T-helper 9 cell (primary cell): Measurements from ENCODE around the gene EGFL7.

Experiments used
- DNase-seq: peaks from one replicate; pipeline ENCODE4 v3.0.0-alpha.2; 2020

EGFL7 gene

DNA sequence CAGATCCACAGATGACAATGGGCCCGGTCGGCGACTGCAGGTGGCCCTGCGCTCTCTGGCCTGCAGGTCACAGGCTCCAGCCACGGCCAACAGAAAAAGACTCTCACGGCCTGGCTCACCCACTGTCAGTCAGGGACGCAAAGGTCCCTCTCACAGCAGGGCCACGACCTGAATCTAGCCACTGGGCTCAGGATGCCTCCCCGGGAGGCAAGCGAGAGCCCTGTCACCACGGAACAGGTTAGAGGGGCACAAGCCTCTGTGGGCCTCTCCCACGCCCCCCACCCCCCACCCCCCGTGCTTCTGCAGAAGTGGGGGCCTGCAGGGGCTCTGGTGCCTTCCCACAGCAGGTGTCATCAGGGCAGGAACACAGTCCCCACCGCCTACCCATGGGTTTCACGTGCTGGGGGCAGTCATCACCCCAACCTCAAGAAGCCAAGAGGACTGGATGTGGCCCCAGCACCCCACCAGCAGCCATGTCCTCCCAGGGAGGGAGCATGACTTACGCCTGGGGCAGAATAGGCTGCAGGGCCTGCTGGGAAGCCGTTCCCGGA is 17.3 kb upstream of the EGFL7 start:
- no peak for DNase-seq

- DNase-seq, result no peak
These were observed 16.6 kb upstream of the EGFL7 start for GRCh38 chr9:136645903-136646754.

- no peak for DNase-seq
These were observed 15.6 kb upstream of the EGFL7 start for GRCh38 chr9:136646827-136647711.

- no peak for DNase-seq
These were observed 14.0 kb upstream of the EGFL7 start for GRCh38 chr9:136648751-136649150.

DNA sequence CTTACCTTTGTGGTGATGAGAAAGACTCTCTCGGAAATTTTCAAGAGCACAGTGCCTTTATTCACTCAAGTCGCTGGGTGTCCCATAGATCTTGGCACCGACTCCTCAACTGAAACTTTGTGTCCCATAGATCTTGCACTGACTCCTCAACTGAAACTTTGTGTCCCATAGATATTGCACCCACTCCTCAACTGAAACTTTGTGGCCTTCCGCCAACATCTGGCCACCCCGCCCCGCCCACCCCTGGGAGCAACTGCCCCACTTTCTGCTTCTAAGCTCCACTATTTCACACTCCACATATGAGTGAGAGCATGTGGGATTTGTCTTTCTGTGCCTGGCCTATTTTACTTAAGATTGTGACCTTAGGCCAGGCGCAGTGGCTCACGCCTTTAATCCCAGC is 12.7 kb upstream of the EGFL7 start:
- no peak for DNase-seq

DNA sequence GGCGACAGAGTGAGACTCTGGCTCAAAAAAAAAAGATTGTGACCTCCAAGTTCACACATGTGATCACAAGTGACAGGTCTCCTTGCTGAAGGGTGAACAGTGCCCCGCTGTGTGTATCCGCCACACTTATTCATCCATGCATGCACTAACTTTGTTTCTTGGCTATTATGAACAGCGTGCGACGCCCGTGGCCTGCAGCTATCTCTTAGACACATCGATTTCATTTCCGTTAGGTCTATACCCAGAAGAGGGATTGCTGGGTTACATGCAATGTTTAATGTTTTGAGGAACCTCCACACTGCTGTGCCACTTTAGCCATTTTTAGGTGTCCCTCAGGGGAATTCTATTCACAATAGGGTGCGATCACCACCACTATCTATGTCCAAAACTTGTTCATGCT is 12.1 kb upstream of the EGFL7 start:
- DNase-seq, result no peak

GRCh38 chr9:136651860-136652259 is 10.9 kb upstream of the EGFL7 start:
- DNase-seq, result no peak

- no peak for DNase-seq
These were observed 9.2 kb upstream of the EGFL7 start for GRCh38 chr9:136653323-136654079.

DNA sequence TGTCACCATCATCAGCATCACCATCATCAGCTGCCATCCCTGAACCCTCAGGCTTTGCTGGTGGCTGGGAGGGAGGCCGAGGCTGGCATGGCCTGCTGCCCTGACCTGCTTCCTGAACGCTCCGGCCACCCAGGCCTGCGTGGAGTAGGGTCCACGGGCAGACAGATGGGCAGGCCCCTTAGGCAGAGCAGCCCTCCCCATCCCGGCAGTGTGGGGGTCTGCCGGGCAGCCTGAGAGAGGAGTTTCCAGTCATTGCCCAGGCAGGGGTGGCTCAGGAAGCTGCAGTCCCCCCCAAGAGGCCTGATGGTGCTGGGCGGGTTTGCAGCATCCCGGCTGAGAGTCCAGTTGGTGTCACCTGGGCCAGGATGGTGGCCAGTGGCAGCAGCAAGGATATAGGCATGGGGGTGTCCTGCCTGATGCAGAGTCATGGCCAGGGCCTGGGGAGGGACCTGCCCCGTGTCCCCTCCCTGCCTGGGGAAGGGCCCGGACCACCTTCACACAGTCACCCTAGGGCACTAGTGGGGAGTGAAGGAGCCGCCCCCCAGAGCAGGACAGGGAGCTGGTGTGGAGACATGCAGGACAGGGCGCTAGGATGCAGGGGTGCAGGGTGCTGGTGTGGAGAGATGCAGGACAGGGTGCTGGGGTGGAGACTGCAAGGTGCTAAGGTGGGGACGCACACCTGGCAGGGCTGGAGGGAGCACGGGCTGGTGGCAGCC is 7.7 kb upstream of the EGFL7 start:
- no peak for DNase-seq

DNA sequence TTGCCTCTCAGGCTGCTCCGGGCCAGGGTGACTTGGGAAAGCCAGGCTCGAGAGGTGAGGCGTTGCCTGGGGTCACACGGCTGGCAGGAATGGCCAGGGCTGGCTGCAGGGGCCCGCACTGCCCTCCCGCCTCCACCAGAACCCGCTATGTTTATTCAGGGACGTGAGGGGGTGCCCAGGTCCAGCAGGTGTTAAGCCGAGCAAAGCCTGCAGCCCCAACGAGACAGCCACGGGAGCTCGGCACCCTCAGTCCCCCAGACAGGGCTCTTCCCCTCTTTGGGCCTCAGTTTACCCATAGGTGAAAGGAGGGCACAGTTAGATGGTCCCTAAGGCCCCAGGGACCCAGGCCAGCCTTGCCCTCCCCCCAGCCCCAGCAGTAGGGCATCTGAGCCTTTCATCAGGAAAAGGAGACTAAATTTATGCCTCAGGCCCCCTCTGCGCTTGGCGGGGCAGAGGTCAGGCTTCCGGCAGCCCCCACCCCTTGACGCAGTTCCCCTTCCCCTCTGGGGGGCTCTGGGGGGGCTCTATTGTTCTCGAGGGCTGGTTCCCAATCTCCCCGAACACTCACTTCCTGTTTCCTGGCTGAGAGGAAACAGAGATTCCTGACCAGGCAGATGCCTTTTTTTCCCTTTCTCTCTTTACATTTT is 7.1 kb upstream of the EGFL7 start:
- no peak for DNase-seq

DNA sequence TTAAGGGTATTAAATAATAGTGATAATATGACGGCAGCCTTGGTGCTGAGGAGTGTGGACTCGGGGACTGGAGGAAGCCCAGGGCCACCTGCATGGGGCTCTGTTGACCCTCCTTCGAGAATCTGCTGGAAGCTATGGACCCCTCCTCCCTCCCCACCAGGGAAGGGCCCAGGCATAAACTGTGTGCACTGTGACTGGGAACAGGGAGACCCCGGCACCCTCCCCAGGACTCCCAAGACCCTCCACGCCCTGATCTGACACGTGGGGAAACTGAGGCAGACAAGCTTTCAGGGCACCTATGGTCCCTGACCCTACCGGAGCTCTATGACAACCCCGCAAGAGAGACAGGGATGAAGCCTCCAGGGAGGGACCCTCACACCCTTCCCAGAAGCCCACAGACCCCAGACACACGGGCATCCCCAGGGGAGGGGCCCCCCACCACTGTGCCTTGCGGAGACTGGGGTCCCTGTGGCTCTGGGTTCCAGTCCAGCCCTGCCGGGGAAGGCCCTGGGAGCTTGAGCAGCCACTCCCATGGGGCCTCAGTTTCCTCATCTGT is 6.5 kb upstream of the EGFL7 start:
- DNase-seq, result no peak

- DNase-seq, result no peak
These were observed 5.7 kb upstream of the EGFL7 start for GRCh38 chr9:136656795-136657611.

GRCh38 chr9:136657974-136658848 is 4.5 kb upstream of the EGFL7 start:
- no peak for DNase-seq

- DNase-seq, result no peak
These were observed 3.7 kb upstream of the EGFL7 start for GRCh38 chr9:136658849-136659535.

GRCh38 chr9:136659861-136660784 is 2.6 kb upstream of the EGFL7 start:
- no peak for DNase-seq

GRCh38 chr9:136660971-136661550 is 1.7 kb upstream of the EGFL7 start:
- DNase-seq, result no peak
